Ovary (tissue), 3 donors: ENCODE measurements around the gene ALDH1A1.

Experiments
- CTCF ChIP-seq, 3 donors: fragments of 450-650 bp in 2 of 3; fragments of 200-600 bp in 1 of 3; IDR thresholded peaks; one replicate each; pipeline versions ENCODE4 v1.5.1 to v1.8.0; 2016 to 2022; ENCODE audit warnings: antibody characterized with exemption in 3 of 3, mild to moderate bottlenecking in 1 of 3
- EP300 ChIP-seq: sonication (generic); formaldehyde crosslinking; IDR thresholded peaks from one replicate; pipeline ENCODE4 v1.6.1; 2017; ENCODE audit warnings: antibody characterized with exemption
- POLR2A ChIP-seq: fragments of 450-650 bp; IDR thresholded peaks from one replicate; pipeline ENCODE4 v1.6.1; 2017; ENCODE audit warnings: antibody characterized with exemption, mild to moderate bottlenecking, moderate library complexity
- donor health status: DM: no; HTN: no; CAD: no.

- no peak for TF ChIP-seq CTCF (IDR thresholded peaks at IDR 0.05)
- TF ChIP-seq EP300: no peak
- TF ChIP-seq POLR2A: no peak
Measured at GRCh38 chr9:72946821-72947220, 6.0 kb downstream of the ALDH1A1 start.
